ENCODE measurements around the gene ZEB2.

DNA sequence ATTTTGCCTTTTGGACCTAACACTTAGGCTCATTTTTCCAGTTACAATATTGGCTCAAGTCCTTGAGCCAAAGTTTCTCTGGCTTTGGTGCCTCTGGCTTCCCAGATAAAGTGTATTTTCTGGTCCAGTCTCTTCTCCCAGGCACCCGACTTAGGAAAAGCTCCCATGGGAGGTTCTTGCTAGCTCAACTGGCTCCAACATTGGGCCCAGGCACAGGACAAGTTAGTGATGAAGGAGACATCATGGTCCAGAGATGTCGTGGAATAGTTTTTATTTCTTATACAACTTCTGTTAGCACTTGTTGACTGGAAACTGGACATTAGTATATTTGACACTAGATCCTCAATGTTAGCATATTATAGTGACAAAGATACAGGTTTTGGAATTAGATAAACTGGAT, 8.2 kb upstream of the ZEB2 start:
- TF ChIP-seq, protein P1, sequence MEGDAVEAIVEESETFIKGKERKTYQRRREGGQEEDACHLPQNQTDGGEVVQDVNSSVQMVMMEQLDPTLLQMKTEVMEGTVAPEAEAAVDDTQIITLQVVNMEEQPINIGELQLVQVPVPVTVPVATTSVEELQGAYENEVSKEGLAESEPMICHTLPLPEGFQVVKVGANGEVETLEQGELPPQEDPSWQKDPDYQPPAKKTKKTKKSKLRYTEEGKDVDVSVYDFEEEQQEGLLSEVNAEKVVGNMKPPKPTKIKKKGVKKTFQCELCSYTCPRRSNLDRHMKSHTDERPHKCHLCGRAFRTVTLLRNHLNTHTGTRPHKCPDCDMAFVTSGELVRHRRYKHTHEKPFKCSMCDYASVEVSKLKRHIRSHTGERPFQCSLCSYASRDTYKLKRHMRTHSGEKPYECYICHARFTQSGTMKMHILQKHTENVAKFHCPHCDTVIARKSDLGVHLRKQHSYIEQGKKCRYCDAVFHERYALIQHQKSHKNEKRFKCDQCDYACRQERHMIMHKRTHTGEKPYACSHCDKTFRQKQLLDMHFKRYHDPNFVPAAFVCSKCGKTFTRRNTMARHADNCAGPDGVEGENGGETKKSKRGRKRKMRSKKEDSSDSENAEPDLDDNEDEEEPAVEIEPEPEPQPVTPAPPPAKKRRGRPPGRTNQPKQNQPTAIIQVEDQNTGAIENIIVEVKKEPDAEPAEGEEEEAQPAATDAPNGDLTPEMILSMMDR (IDR thresholded peaks at IDR 0.05; ENCODE audit: low read length), result no peak
- TF ChIP-seq EZH2 (IDR thresholded peaks at IDR 0.05; ENCODE audit: borderline replicate concordance, low read length), result no peak
